Left ventricle myocardium inferior (tissue), 1 donor: ENCODE results near the gene DPP7. TPM values are rescaled to one million over a fixed set of nuclear protein-coding genes. Genes with fewer than 3 reads are reported as not detected.

Source experiments
- DNase-seq: peaks from one replicate; pipeline ENCODE4 v3.0.0-alpha.2; 2020
- H3K27ac ChIP-seq: fragments of 200-600 bp; replicated peaks from 2 replicates; pipeline ENCODE4 v1.8.0; 2021
- H3K27me3 ChIP-seq: fragments of 200-600 bp; 2 replicates; pipeline ENCODE4 v1.8.0; 2021; ENCODE audit warnings: low read depth
- H3K36me3 ChIP-seq: fragments of 200-600 bp; 2 replicates; pipeline ENCODE4 v1.8.0; 2021
- H3K4me1 ChIP-seq: fragments of 200-600 bp; 2 replicates; pipeline ENCODE4 v1.8.0; 2021
- H3K4me3 ChIP-seq: fragments of 200-600 bp; 2 replicates; pipeline ENCODE4 v1.8.0; 2021; ENCODE audit warnings: mild to moderate bottlenecking, moderate library complexity
- H3K9me3 ChIP-seq: fragments of 200-600 bp; replicated peaks from 2 replicates; pipeline ENCODE4 v1.8.0; 2021
- CTCF ChIP-seq: fragments of 200-600 bp; IDR thresholded peaks from 2 replicates; pipeline ENCODE4 v1.8.0; 2021; ENCODE audit warnings: antibody characterized with exemption, mild to moderate bottlenecking, borderline replicate concordance
- intact Hi-C: fragments of 100-400 bp; cut with micrococcal nuclease; formaldehyde crosslinking; loops from one replicate; pipeline ENCODE4 v1.11.0; 2022
- total RNA-seq: library from RNA; stranded (reverse); fragmentation: NEBNext Ultra II Directional; extraction: Animal tissue kit (Norgen Biotek cat#: 25700); gene quantifications from one replicate; pipeline ENCODE4 v1.2.1, GENCODE V29; 2021
- donor health status: DM: no; HTN: yes; CAD: no; lungs with severe emphysema.

Gene DPP7
- total RNA-seq, 1 donor from 2014 or later, result 130 TPM

GRCh38 chr9:137062384-137062783, 52.1 kb downstream of the DPP7 start:
- DNase-seq, result no peak
- H3K4me3 ChIP-seq, result no peak overlapping the region
- peaks cover 12% of the 10 kb centered on the region for H3K4me1 ChIP-seq
- no peaks in the 10 kb centered on the region for H3K27me3 ChIP-seq
- intact Hi-C loops, result no loop called here
- no peak overlapping the region for H3K27ac ChIP-seq
- no peaks in the 10 kb centered on the region for H3K36me3 ChIP-seq
- no peak for TF ChIP-seq CTCF
- H3K9me3 ChIP-seq, result no peaks in the 10 kb centered on the region

Other genes with a start within 250 kb of the DPP7 start
- gene EDF1, start 248.4 kb downstream of the DPP7 start, total RNA-seq, result 318 TPM
- 10.0 TPM for gene TRAF2, start 228.2 kb downstream of the DPP7 start, total RNA-seq
- 157 TPM for gene FBXW5, start 170.0 kb downstream of the DPP7 start, total RNA-seq
- 3.6 TPM for gene C8G, start 169.5 kb downstream of the DPP7 start, total RNA-seq
- gene LCN12, start 162.5 kb downstream of the DPP7 start, total RNA-seq, result 7.8 TPM
- gene PTGDS, start 137.2 kb downstream of the DPP7 start, total RNA-seq, result 3,579 TPM
- gene LCNL1, start 131.7 kb downstream of the DPP7 start, total RNA-seq, result 11.7 TPM
- 19.8 TPM for gene PAXX, start 122.3 kb downstream of the DPP7 start, total RNA-seq
- 1.6 TPM for gene CLIC3, start 118.2 kb downstream of the DPP7 start, total RNA-seq
- 29.9 TPM for gene ABCA2, start 86.5 kb downstream of the DPP7 start, total RNA-seq
- gene FUT7, start 82.6 kb downstream of the DPP7 start, total RNA-seq, result not detected
- gene NPDC1, start 68.6 kb downstream of the DPP7 start, total RNA-seq, result 63.9 TPM
- 1.5 TPM for gene ENTPD2, start 60.7 kb downstream of the DPP7 start, total RNA-seq
- gene SAPCD2, start 44.2 kb downstream of the DPP7 start, total RNA-seq, result 0.25 TPM
- 11.5 TPM for gene UAP1L1, start 37.2 kb downstream of the DPP7 start, total RNA-seq
- 20.6 TPM for gene MAN1B1, start 27.7 kb downstream of the DPP7 start, total RNA-seq
- gene GRIN1, start 24.4 kb upstream of the DPP7 start, total RNA-seq, result not detected
- not detected for gene LRRC26, start 55.3 kb upstream of the DPP7 start, total RNA-seq
- gene TMEM210, start 57.3 kb upstream of the DPP7 start, total RNA-seq, result not detected
- 34.7 TPM for gene ANAPC2, start 73.8 kb upstream of the DPP7 start, total RNA-seq
- 72.3 TPM for gene SSNA1, start 73.9 kb upstream of the DPP7 start, total RNA-seq
- 18.0 TPM for gene TPRN, start 86.0 kb upstream of the DPP7 start, total RNA-seq
- gene TMEM203, start 90.9 kb upstream of the DPP7 start, total RNA-seq, result 47.6 TPM
- 6.5 TPM for gene NDOR1, start 91.0 kb upstream of the DPP7 start, total RNA-seq
- 31.5 TPM for gene RNF208, start 107.5 kb upstream of the DPP7 start, total RNA-seq
- gene CYSRT1, start 110.4 kb upstream of the DPP7 start, total RNA-seq, result 0.27 TPM
- gene RNF224, start 112.8 kb upstream of the DPP7 start, total RNA-seq, result not detected
- not detected for gene SLC34A3, start 116.2 kb upstream of the DPP7 start, total RNA-seq
- gene TUBB4B, start 126.6 kb upstream of the DPP7 start, total RNA-seq, result 463 TPM
- 0.58 TPM for gene STPG3, start 136.6 kb upstream of the DPP7 start, total RNA-seq
- gene NELFB, start 140.6 kb upstream of the DPP7 start, total RNA-seq, result 35.2 TPM
- 16.3 TPM for gene TOR4A, start 163.0 kb upstream of the DPP7 start, total RNA-seq
- gene NRARP, start 187.5 kb upstream of the DPP7 start, total RNA-seq, result 5.1 TPM